ENCODE results near the gene RCOR1.

The RCOR1 gene

GRCh38 chr14:102551995-102552705 lies 40.3 kb upstream of the RCOR1 start:
- in situ Hi-C loops (cut with HindIII; ENCODE audit: low sequenced_read_pairs): no loop called here
- TF ChIP-seq CTCF (IDR thresholded peaks at IDR 0.05; ENCODE audit: low read depth, low read length): no peak
- DNase-seq (ENCODE audit: low read depth, low spot score): no peak
- H3K4me3 ChIP-seq (ENCODE audit: low read depth, low read length): no peak overlapping the region

GRCh38 chr14:102554821-102555819 lies 37.3 kb upstream of the RCOR1 start:
- DNase-seq (ENCODE audit: low read depth, low spot score): no peak
- H3K4me3 ChIP-seq (ENCODE audit: low read depth, low read length): peak overlapping the region; percentile 53
- in situ Hi-C loops (cut with HindIII; ENCODE audit: low sequenced_read_pairs): no loop called here

GRCh38 chr14:102556098-102556677 lies 36.3 kb upstream of the RCOR1 start:
- TF ChIP-seq CTCF (IDR thresholded peaks at IDR 0.05; ENCODE audit: low read depth, low read length): no peak
- DNase-seq (ENCODE audit: low read depth, low spot score): no peak
- H3K4me3 ChIP-seq (ENCODE audit: low read depth, low read length): no peak overlapping the region
- in situ Hi-C loops (cut with HindIII; ENCODE audit: low sequenced_read_pairs): no loop called here

More at GRCh38 chr14:102554821-102555819, 37.3 kb upstream of the RCOR1 start:
- TF ChIP-seq CTCF (IDR thresholded peaks at IDR 0.05; ENCODE audit: low read depth, low read length): no peak

GRCh38 chr14:102557434-102558226 lies 34.8 kb upstream of the RCOR1 start:
- no peak for TF ChIP-seq CTCF (IDR thresholded peaks at IDR 0.05; ENCODE audit: low read depth, low read length)
- no peak for DNase-seq (ENCODE audit: low read depth, low spot score)
- H3K4me3 ChIP-seq (ENCODE audit: low read depth, low read length): no peak overlapping the region
- in situ Hi-C loops (cut with HindIII; ENCODE audit: low sequenced_read_pairs): no loop called here

GRCh38 chr14:102558556-102558955 lies 33.9 kb upstream of the RCOR1 start:
- in situ Hi-C loops (cut with HindIII; ENCODE audit: low sequenced_read_pairs): no loop called here
- H3K4me3 ChIP-seq (ENCODE audit: low read depth, low read length): no peak overlapping the region
- TF ChIP-seq CTCF (IDR thresholded peaks at IDR 0.05; ENCODE audit: low read depth, low read length): no peak
- no peak for DNase-seq (ENCODE audit: low read depth, low spot score)
